Measurements from ENCODE around the gene MICAL3.
"Not testable (repeated sequence)": the region's sequence is repeated elsewhere in the genome, so short reads cannot be mapped to it uniquely, and the experiment has no call there.

Gene MICAL3

GRCh38 chr22:18024276-18024939, at the start of gene MICAL3:
TSS of gene MICAL3 (minus strand) at chr22:18024561. CDS start at chr22:17906812, 117,749 bp downstream.
- peak; percentile 65 for DNase-seq

DNA sequence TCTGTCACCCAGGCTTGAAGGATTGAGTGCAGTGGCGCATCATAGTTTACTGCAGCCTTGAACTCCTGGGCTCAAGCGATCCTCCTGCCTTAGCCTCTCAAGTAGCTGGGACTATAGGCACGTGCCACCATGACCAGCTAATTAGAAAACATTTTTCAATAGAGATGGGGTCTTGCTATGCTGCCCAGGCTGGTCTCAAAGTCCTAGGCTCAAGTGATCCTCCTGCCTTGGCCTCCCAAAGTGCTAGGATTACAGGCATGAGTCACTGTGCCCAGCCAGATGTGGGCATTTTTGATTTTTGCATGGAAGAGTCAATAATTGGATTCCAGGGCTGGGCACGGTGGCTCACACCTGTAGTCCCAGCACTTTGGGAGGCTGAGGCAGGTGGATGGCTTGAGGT, 49.6 kb upstream of the MICAL3 start:
- DNase-seq: not testable (repeated sequence)

DNA sequence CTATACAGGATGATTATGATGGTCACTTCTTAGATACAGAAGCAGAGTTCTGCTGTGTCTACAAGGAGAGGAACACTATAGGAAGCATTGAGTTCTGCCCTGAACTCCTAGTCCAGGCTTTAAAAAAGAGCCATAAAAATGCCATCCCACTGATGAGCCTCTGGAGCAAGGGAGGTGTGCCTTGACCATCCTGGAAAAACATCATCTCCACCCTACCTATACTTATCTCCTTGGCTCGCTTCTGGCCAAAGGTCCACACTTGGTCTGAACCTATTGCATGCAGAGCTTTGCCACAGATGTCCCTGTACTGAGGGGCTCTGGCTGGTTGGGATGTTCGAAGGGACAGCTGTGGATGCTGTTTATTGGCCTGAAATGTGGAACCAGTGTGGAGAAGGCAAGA, 49.1 kb upstream of the MICAL3 start:
- DNase-seq: no peak

- DNase-seq: no peak
Measured at GRCh38 chr22:18071968-18072310, 47.6 kb upstream of the MICAL3 start.

DNA sequence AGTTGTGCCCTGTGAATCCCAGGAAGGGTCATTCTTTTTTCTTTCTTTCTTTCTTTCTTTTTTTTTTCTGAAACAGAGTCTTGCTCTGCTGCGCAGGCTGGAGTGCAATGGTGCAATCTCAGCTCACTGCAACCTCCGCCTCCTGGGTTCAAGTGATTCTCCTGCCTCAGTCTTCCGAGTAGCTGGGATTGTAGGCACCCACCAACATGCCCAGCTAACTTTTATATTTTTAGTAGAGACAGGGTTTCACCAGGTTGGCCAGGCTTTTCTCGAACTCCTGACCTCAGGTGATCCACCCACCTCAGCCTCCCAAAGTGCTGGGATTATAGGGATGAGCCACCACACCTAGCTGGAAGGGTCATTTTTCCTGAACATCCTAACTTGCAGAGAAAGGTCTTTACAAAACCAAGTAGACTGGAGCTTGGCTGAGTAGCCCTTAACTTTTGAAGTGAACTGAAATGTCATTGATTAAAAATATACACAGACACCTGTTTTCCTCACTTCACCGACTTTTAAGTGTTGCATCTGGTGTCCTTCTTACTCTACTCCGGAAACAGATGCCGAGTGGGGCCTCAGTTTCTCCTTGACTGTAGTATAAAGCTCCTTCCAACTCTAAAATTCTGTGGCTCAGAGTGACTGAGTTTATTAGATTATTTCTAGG, 47.1 kb upstream of the MICAL3 start:
- not testable (repeated sequence) for DNase-seq

GRCh38 chr22:18070556-18071306, 46.4 kb upstream of the MICAL3 start:
- no peak for DNase-seq

DNA sequence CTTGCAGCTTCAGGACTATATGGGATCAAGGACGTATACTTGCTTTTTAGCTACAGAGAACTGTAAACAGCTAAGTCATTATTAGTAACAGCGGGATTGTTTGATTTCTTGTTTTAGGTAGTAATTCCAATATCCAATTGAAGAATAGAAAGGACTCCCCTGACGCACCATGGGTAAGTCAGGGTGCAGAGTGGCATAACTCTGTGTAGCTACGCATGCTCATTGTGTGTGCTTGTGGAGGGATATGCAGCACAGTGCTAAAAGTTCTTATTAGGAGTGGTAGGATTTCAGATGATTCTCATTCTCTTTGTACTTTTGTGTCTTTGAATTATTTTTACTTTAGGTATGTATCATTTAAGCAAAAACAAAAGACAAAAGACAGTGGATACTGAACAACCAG, 45.7 kb upstream of the MICAL3 start:
- DNase-seq: no peak

GRCh38 chr22:18069041-18069440, 44.7 kb upstream of the MICAL3 start:
- no peak for DNase-seq

DNA sequence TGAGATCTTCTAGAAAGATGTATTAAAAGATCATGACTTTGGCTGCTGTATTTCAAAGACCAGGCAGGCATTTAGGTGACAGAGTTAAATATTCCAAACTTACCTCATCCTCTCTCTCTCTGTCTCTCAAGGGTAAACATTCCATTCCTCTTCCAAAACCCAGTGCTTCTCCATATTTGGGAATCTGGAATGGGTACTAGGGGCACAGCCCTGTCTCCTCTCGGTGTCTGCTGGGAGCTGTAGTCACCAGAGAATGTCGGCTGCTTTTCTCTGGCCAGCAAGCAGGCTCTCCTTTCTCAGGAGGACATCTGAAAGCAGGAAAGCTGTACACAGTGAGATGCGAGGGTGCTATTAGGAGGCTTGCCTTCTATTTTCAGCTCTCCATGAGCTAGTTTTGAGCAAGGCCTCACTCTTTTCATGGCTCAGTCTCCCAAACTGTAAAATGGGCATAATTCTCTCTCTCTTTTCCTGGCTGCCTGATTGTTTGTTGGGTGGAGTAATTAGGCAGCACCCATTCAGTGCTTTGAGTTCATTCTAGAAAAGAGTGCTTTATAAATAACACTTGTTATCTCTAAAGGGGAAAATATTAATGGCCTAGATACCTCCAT, 44.1 kb upstream of the MICAL3 start:
- no peak for DNase-seq

DNA sequence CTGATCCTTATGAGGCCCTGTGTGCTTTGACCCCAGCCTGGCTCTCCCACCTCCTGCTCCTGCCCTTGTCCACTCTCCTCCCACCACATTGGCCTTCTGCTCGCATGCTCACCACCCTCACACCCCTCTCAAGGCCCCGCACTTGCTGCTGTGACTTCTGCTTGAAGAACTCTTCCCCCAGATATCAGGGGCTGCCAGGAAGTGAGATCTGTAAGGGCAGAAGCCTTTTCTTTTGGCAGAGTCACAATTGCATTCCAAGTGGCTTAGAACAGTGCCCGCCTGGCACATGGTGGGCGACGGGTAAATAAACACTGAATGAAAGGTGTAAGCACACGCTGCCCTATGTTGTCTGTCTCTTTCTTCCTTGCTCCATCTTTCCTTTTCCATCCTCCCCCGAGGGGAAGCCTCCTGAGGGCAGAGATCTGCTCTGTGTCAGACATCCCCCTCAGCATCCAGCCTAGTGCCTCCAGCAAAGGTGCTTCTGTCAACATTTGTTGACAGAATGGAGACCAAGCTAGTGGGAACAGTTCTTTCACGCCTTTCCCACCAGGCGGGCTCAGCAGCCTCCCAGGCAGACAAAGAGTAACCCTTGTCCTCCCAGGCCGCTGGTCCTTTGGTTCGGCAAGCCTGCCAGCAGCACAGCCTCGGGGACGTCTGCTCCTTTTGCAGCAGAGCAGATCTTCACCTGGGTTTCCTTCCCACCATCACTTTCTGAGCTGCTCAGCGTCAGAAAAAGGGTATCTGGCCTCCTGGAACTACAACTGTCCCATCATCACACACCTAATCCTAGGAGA, 43.4 kb upstream of the MICAL3 start:
- no peak for DNase-seq

DNA sequence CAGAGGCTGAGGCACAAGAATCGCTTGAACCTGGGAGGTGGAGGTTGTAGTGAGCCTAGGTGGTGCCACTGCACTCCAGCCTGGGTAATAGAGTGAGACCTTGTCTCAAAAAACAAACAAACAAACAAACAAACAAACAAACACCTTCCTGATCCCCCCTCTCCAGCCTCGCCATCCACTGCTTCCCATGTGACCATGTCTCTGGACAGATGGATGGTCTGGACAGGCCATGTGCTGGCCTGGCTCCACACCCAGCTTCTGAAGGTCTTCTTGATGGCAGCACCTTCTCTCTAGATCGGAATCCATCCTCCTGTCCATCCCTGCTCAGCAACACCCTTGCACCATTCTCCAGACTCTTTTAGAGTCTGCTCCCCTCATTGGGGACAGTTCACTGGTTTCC, 42.8 kb upstream of the MICAL3 start:
- DNase-seq: no peak

- no peak for DNase-seq
Measured at GRCh38 chr22:18066181-18066859, 42.0 kb upstream of the MICAL3 start.

- no peak for DNase-seq
Measured at GRCh38 chr22:18065256-18065655, 40.9 kb upstream of the MICAL3 start.

DNA sequence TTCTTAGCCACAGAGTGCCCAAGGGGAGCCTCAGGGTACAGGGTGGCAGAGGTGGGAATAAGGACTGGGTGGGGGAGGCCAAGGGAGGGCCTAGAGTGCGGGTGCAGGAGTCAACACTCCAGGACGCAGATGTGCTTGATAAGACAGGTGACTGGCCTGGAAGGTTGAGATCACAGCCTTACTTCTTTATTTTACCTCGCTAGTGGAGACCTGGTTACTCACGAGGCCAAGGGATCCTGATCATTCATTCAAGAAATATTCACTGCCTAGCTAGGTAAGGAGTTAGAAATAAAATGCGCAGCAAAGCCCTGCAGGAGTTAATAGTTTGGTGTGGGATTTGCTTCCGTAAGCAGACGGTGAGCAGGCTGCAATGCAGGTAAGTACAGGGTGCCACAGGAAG, 40.3 kb upstream of the MICAL3 start:
- DNase-seq: no peak

DNA sequence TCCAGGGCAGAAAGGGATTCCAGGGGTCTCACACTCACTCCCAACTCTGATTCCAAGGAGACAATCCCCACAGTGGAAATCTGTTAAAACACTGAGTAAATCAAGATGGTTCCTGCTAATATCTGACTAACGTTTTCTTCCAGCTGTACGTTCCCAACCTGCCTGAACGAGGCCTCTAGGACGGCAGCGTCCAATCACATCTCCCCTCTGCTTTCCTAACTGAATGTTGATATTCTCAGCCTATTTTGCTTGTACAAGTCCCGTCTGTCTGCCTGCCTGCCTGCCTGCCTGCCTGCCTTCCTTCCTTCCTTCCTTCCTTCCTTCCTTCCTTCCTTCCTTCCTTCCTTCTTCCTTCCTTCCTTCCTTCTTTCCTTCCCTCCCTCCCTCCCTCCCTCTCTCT, 39.4 kb upstream of the MICAL3 start:
- not testable (repeated sequence) for DNase-seq

DNA sequence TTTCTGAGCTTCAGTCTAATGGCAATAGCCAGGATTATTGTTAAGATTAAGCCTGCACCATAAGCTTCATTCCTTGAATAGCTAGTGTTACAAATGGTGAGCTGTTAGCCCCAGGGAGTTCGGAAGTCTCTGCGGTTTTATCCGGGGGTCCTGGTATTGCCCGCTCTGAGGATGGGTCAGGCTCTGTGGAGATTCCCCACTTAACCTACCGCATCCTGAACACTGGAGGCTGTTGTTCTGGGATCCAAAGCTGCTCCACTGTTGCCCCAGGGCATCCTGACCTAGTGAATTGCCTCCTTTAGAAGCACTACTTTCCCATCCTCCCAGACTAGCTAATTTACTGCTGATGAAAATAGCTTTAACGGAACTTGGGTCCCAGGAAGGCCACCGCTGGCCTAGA, 38.9 kb upstream of the MICAL3 start:
- no peak for DNase-seq

- DNase-seq: no peak
Measured at GRCh38 chr22:18062421-18062820, 38.1 kb upstream of the MICAL3 start.

DNA sequence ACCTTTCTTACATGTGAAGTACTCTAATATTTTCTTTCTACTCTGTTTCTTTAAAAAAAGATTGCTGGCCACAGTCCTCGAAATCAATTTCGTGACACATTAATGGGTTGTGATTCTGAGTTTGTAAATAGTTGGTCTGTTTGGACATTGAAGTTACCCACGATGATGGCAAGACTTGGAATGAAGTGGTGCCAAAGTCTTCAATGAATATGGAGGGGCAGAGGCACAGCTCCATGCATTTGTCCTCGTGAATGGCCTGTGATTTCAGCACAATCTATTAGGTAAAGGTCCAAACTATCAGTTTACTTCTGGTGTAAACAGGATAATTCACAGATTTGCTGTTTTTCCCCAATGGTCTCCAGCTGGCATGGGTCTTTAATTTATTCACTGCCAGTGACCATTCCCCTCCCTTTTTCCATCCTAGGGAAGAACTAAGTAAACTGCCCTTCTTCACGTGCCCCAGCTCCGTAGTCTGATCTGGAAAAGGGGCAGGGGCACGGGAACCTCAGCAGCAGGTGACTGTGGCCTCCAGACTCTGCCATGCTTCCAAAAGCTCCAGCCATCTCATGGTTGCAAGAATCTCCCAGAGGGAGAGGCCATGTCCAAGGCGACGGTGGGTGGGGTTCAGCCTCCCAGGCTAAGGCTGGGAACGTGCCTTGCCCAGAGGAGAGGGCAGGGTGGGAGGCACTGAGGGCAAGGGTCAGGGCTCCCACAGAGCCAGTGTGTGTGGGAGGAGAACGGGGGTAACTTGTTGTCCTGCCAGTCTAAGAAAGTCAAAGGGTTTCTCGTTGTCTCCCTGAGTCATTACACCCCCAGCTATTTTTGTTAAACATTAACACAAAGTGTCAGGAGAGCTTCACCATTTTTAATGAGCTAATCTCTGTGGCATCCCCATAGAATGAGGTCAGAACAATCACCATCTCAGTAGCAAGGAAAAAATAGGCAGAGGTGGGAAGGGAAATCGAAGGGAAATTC, 36.6 kb upstream of the MICAL3 start:
- DNase-seq: no peak

DNA sequence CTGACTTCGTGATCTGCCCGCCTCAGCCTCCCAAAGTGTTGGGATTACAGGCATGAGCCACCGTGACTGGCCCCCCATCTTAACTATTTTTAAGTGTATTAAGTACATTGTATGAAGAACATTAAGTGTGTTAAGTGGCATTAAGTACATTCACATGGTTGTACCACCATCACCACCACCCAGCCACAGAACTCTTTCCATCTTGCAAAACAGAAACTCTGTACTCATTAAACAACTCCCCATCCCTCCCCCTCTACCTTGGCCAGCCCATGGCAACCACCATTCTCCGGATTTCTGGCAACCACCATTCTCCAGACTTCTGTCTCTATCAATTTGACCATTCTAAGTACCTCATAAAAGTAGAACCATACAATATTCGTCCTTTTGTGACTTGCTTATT, 35.6 kb upstream of the MICAL3 start:
- no peak for DNase-seq

DNA sequence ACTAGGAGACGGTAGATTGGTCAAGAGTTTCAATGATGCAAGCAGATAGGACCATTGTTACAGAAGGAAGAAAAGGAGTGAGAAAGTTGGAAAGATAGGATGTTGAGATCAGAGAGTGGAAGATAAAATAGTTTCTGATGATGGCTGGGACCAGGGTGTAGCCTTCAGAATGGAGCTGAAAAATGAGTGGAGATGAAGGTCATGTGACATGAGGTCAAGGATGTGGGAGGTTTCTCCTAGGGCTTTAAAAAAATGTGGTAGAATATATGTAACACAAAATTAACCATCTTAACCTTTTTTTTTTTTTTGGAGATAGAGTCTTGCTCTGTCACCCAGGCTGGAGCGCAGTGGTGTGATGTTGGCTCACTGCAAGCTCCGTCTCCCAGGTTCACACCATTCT, 35.1 kb upstream of the MICAL3 start:
- no peak for DNase-seq

- no peak for DNase-seq
Measured at GRCh38 chr22:18059094-18059417, 34.7 kb upstream of the MICAL3 start.

Data from CD4-positive, alpha-beta T cell treated with Interleukin-6 for 4 hours (primary cell).